ENCODE measurements around the gene SERPINB1. TPM values are rescaled to one million over a fixed set of nuclear protein-coding genes. Genes with fewer than 3 reads are reported as not detected.
"Not testable (repeated sequence)": the region's sequence is repeated elsewhere in the genome, so short reads cannot be mapped to it uniquely, and the experiment has no call there.

The SERPINB1 gene
- total RNA-seq, 2 donors from 2014 or later = 30.6 to 38.5 TPM

DNA sequence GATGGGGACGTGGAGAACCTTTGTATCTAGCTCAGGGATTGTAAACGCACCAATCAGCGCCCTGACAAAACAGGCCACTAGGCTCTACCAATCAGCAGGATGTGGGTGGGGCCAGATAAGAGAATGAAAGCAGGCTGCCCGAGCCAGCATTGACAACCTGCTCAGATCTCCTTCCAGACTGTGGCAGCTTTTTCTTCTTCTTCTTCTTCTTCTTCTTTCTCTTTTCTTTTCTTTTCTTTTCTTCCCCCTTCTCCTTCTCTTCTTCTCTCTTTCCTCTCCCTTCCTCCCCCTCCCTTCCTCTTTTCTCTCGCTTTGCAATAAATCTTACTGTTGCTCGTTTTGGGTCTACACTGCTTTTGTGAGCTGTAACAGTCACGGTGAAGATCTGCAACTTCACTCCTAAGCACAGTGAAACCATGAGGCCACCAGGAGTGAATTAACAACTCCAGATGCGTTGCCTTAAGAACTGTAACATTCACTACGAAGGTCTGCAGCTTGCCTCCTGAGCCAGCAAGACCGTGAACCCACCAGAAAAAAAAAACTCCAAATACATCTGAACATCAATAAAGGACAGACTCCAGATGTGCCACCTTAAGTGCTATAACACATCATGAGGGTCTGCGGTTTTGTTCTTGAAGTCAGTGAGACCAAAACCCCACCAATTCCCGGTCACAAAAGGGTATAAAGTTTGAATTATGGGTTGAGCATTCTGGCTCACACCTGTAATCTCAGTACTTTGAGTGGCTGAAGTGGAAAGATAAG, 19.6 kb upstream of the SERPINB1 start:
- DNase-seq = peak; percentile 36
- H3K9me3 ChIP-seq (ENCODE audit: control insufficient read depth, low read length) = peaks cover 7% of the 10 kb centered on the region
- peak overlapping the region; percentile 51 for H3K4me3 ChIP-seq (ENCODE audit: low read length)
- H3K9ac ChIP-seq (ENCODE audit: extremely low read depth, low read length, poor library complexity, severe bottlenecking) = no peak overlapping the region
- H3K27me3 ChIP-seq (ENCODE audit: control insufficient read depth, insufficient read depth, low read length, poor library complexity, severe bottlenecking) = no peaks in the 10 kb centered on the region
- Mint-ChIP-seq H3K27ac (no peak overlapping the region), H3K27me3 (ENCODE audit: insufficient read depth) (no peaks in the 10 kb centered on the region), H3K4me3 (no peak overlapping the region), H3K9me3 (peaks cover 23% of the 10 kb centered on the region), H3K36me3 (ENCODE audit: low read depth) (peaks cover 3% of the 10 kb centered on the region), H3K4me1 (peaks cover 35% of the 10 kb centered on the region)
- H3K36me3 ChIP-seq (ENCODE audit: control insufficient read depth, insufficient read depth, low read length) = no peaks in the 10 kb centered on the region
- H3K4me1 ChIP-seq (ENCODE audit: control insufficient read depth, insufficient read depth, low read length) = no peaks in the 10 kb centered on the region
- H3K27ac ChIP-seq (ENCODE audit: low read depth, low read length) = no peak overlapping the region
- 81 to 90% methylated on average over 5 to 12 of the region's 12 CpGs for WGBS, 2 experiments (ENCODE audit: insufficient coverage in 1 of 2, insufficient read length in 1 of 2)
- TF ChIP-seq CTCF (conservative IDR thresholded peaks at IDR 0.05) = no peak

DNA sequence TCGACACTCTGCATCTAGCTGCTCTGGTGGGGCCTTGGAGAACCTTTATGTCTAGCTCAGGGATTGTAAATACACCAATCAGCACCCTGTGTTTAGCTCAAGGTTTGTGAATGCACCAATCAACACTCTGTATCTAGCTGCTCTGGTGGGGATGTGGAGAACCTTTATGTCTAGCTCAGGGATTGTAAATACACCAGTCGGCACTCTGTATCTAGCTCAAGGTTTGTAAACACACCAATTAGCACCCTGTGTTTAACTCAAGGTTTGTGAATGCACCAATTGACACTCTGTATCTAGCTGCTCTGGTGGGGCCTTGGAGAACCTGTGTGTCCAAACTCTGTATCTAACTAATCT, 19.0 kb upstream of the SERPINB1 start:
- H3K9ac ChIP-seq (ENCODE audit: extremely low read depth, low read length, poor library complexity, severe bottlenecking); DNase-seq; H3K4me3 Mint-ChIP-seq; H3K27me3 Mint-ChIP-seq (ENCODE audit: insufficient read depth); H3K36me3 ChIP-seq (ENCODE audit: control insufficient read depth, insufficient read depth, low read length); H3K36me3 Mint-ChIP-seq (ENCODE audit: low read depth); H3K27me3 ChIP-seq (ENCODE audit: control insufficient read depth, insufficient read depth, low read length, poor library complexity, severe bottlenecking); H3K4me1 ChIP-seq (ENCODE audit: control insufficient read depth, insufficient read depth, low read length); H3K27ac ChIP-seq (ENCODE audit: low read depth, low read length); H3K4me3 ChIP-seq (ENCODE audit: low read length); H3K9me3 ChIP-seq (ENCODE audit: control insufficient read depth, low read length); H3K27ac Mint-ChIP-seq: not testable (repeated sequence)
- WGBS, 2 experiments (ENCODE audit: insufficient coverage in 1 of 2, insufficient read length in 1 of 2) = 92% methylated on average over 2 of the region's 2 CpGs; no CpG with 5 or more reads in 1 of the 2 experiments
- Mint-ChIP-seq H3K4me1 (peaks cover 30% of the 10 kb centered on the region), H3K9me3 (peaks cover 23% of the 10 kb centered on the region)

DNA sequence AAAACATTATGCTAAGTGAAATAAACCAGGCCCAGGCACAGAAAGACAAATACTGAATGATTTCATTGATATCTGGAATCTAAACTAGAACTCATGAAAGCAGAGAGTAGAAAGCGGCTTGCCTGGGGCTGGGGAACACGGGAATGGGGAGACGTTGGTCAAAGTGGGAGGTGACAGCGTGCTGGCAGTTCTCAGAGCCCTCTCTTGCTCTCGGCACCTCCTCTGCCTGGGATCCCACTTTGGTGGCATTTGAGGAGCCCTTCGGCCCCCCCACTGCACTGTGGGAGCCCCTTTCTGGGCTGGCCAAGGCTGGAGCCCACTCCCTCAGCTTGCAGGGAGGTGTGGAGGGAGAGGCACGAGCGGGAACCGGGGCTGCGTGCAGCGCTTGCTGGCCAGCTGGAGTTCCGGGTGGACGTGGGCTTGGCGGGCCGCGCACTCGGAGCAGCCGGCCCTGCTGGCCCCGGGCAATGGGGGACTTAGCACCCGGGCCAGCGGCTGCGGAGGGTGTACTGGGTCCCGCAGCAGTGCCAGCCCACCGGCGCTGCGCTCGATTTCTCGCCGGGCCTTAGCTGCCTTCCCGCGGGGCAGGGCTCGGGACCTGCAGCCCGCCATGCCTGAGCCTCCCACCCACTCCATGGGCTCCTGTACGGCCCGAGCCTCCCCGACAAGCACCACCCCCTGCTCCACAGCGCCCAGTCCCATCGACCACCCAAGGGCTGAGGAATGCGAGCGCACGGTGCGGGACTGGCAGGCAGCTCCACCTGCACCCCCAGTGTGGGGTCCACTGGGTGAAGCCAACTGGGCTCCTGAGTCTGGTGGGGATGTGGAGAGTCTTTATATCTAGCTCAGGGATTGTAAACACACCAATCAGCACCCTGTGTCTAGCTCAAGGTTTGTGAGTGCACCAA, 18.4 kb upstream of the SERPINB1 start:
- not testable (repeated sequence) for H3K27me3 Mint-ChIP-seq (ENCODE audit: insufficient read depth); H3K4me3 ChIP-seq (ENCODE audit: low read length); H3K9me3 ChIP-seq (ENCODE audit: control insufficient read depth, low read length); H3K4me3 Mint-ChIP-seq; H3K27ac Mint-ChIP-seq; H3K4me1 ChIP-seq (ENCODE audit: control insufficient read depth, insufficient read depth, low read length); H3K36me3 Mint-ChIP-seq (ENCODE audit: low read depth); H3K27me3 ChIP-seq (ENCODE audit: control insufficient read depth, insufficient read depth, low read length, poor library complexity, severe bottlenecking); H3K36me3 ChIP-seq (ENCODE audit: control insufficient read depth, insufficient read depth, low read length); H3K27ac ChIP-seq (ENCODE audit: low read depth, low read length); H3K9ac ChIP-seq (ENCODE audit: extremely low read depth, low read length, poor library complexity, severe bottlenecking)
- Mint-ChIP-seq H3K9me3 (peaks cover 23% of the 10 kb centered on the region), H3K4me1 (peaks cover 33% of the 10 kb centered on the region)
- WGBS, 2 experiments (ENCODE audit: insufficient coverage in 1 of 2, insufficient read length in 1 of 2) = 97 to 100% methylated on average over 5 to 40 of the region's 42 CpGs
- DNase-seq = peak; percentile 32

DNA sequence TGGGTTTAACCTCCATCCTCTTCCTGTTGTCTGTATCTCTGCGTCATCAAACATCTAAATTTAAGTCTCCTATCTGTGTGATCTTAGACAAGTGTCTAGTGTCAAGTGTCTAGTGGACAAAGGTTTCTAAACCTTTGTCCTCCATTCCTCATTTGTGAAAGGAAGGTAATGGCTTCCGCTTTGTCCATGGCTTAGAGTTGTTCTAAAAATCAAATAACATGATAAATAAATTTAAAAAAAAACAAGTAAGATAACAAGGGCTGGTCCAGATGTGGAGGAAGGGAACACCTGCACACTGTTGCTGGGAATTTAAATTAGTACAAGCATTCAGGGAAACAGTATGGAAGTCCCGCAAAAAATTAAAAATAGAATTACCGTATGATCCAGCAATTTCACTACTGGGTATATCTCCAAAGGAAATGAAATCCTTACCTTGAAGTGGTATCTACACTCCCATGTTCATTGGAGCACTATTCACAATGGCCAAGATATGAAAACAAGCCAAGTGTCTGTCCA, 17.6 kb upstream of the SERPINB1 start:
- no peak for DNase-seq
- no peaks in the 10 kb centered on the region for H3K27me3 ChIP-seq (ENCODE audit: control insufficient read depth, insufficient read depth, low read length, poor library complexity, severe bottlenecking)
- H3K36me3 Mint-ChIP-seq (ENCODE audit: low read depth) = peaks cover 3% of the 10 kb centered on the region
- peaks cover 7% of the 10 kb centered on the region for H3K9me3 ChIP-seq (ENCODE audit: control insufficient read depth, low read length)
- peaks cover 36% of the 10 kb centered on the region for H3K4me1 Mint-ChIP-seq
- no peak for TF ChIP-seq CTCF (conservative IDR thresholded peaks at IDR 0.05)
- H3K27ac Mint-ChIP-seq = no peak overlapping the region
- H3K9ac ChIP-seq (ENCODE audit: extremely low read depth, low read length, poor library complexity, severe bottlenecking) = no peak overlapping the region
- no peak overlapping the region for H3K4me3 Mint-ChIP-seq
- H3K27me3 Mint-ChIP-seq (ENCODE audit: insufficient read depth) = no peaks in the 10 kb centered on the region
- H3K4me3 ChIP-seq (ENCODE audit: low read length) = no peak overlapping the region
- H3K27ac ChIP-seq (ENCODE audit: low read depth, low read length) = no peak overlapping the region
- H3K9me3 Mint-ChIP-seq = peaks cover 23% of the 10 kb centered on the region
- H3K36me3 ChIP-seq (ENCODE audit: control insufficient read depth, insufficient read depth, low read length) = no peaks in the 10 kb centered on the region
- H3K4me1 ChIP-seq (ENCODE audit: control insufficient read depth, insufficient read depth, low read length) = no peaks in the 10 kb centered on the region
- WGBS, 2 experiments (ENCODE audit: insufficient coverage in 1 of 2, insufficient read length in 1 of 2) = 83 to 98% methylated on average over 2 to 3 of the region's 4 CpGs
